HL-60/S4 (cell line): ENCODE measurements around the gene ZMIZ1.

ENCODE experiments used
- in situ Hi-C: fragments of 300-500 bp; cut with MboI; formaldehyde crosslinking; loops from 2 replicates; pipeline ENCODE4 v1.14.3; 2022; ENCODE audit warnings: low sequenced_read_pairs

ZMIZ1 gene

GRCh38 chr10:79065091-79065551 lies 3.6 kb upstream of the ZMIZ1 start:
- in situ Hi-C loops: no loop called here

GRCh38 chr10:79065853-79066252 lies 2.9 kb upstream of the ZMIZ1 start:
- in situ Hi-C loops: no loop called here

GRCh38 chr10:79066411-79067240 lies 2.1 kb upstream of the ZMIZ1 start:
- in situ Hi-C loops: no loop called here

GRCh38 chr10:79067241-79068202 lies 1.2 kb upstream of the ZMIZ1 start:
- in situ Hi-C loops: no loop called here

GRCh38 chr10:79068203-79068561 lies 584 bp upstream of the ZMIZ1 start:
- in situ Hi-C loops: no loop called here

- in situ Hi-C loops: no loop called here
Measured at GRCh38 chr10:79069325-79070080, 737 bp downstream of the ZMIZ1 start.

GRCh38 chr10:79070081-79070605 lies 1.4 kb downstream of the ZMIZ1 start:
- in situ Hi-C loops: no loop called here

GRCh38 chr10:79070606-79071395 lies 2.0 kb downstream of the ZMIZ1 start:
- in situ Hi-C loops: no loop called here

GRCh38 chr10:79071396-79071923 lies 2.7 kb downstream of the ZMIZ1 start:
- in situ Hi-C loops: no loop called here

- in situ Hi-C loops: no loop called here
Measured at GRCh38 chr10:79072041-79072441, 3.3 kb downstream of the ZMIZ1 start.

- in situ Hi-C loops: no loop called here
Measured at GRCh38 chr10:79072994-79073645, 4.4 kb downstream of the ZMIZ1 start.

- in situ Hi-C loops: no loop called here
Measured at GRCh38 chr10:79073784-79074432, 5.1 kb downstream of the ZMIZ1 start.

- in situ Hi-C loops: no loop called here
Measured at GRCh38 chr10:79074732-79075131, 6.0 kb downstream of the ZMIZ1 start.

GRCh38 chr10:79075418-79075817 lies 6.7 kb downstream of the ZMIZ1 start:
- in situ Hi-C loops: no loop called here

GRCh38 chr10:79077488-79078173 lies 8.9 kb downstream of the ZMIZ1 start:
- in situ Hi-C loops: no loop called here

- in situ Hi-C loops: no loop called here
Measured at GRCh38 chr10:79078367-79079053, 9.7 kb downstream of the ZMIZ1 start.

GRCh38 chr10:79079054-79079397 lies 10.3 kb downstream of the ZMIZ1 start:
- in situ Hi-C loops: no loop called here
